Tibial artery (tissue), 4 donors: ENCODE data around the gene KRT74.

Source experiments
- DNase-seq, 2 donors: peaks; one replicate each; pipeline ENCODE4 v3.0.0-alpha.2; 2019
- H3K27ac ChIP-seq, 2 donors: fragments of 200-600 bp; sonication (generic) in 1 of 2; 1 replicate in 1 of 2; 2 replicates in 1 of 2; pipeline ENCODE4 v1.5.1; 2018 to 2019; ENCODE audit warnings: mild to moderate bottlenecking in 1 of 2
- H3K27me3 ChIP-seq, 2 donors: fragments of 200-600 bp; sonication (generic) in 1 of 2; one replicate each; pipeline versions ENCODE4 v1.5.1 to v1.6.0; 2016 to 2019
- H3K36me3 ChIP-seq, 3 donors: fragments of 200-600 bp; sonication (generic) in 2 of 3; one replicate each; pipeline ENCODE4 v1.5.1; 2016 to 2019; ENCODE audit warnings: mild to moderate bottlenecking in 2 of 3
- H3K4me1 ChIP-seq, 4 donors: fragments of 200-600 bp; sonication (generic) in 2 of 4; 1 replicate in 3 of 4; 2 replicates in 1 of 4; pipeline ENCODE4 v1.5.1; 2016 to 2019
- H3K4me3 ChIP-seq, 2 donors: fragments of 200-600 bp; sonication (generic) in 1 of 2; 1 replicate in 1 of 2; 2 replicates in 1 of 2; pipeline ENCODE4 v1.5.1; 2018 to 2019; ENCODE audit warnings: mild to moderate bottlenecking in 2 of 2
- H3K9me3 ChIP-seq, 3 donors: fragments of 200-600 bp; sonication (generic) in 1 of 3; one replicate each; pipeline ENCODE4 v1.5.1; 2016 to 2019
- CTCF ChIP-seq, 2 experiments: fragments of 200-600 bp in 1 of 2; fragments of 450-650 bp in 1 of 2; IDR thresholded peaks; one replicate each; pipeline ENCODE4 v1.5.1; 2017 to 2019; ENCODE audit warnings: antibody characterized with exemption in 2 of 2, mild to moderate bottlenecking in 1 of 2, moderate library complexity in 1 of 2
- intact Hi-C: fragments of 100-400 bp; cut with DNase I; formaldehyde crosslinking; loops from one replicate; pipeline ENCODE4 v1.15.0; 2023; ENCODE audit warnings: low total_unique reads

Gene KRT74

DNA sequence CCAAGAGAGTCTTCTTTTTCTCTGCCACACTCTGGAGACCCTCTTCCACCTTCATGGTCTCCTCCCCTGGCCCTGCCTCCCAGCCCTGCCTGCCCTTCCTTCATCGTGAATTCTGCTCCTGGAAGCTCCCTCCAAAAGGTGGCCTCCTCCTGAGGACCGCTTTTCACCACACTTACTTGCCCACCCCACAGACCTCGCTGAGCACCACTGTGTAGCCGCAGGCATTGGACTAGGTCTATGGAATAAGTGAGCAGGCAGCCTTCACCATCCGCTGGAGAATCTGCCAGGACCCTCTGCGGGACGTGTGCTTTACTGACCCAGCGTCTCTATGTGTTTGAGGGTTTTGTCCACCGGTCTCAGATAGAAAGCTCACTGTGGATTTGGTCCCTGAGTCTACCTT is 43.8 kb downstream of the KRT74 start:
- Histone ChIP-seq H3K27ac (no peak overlapping the region), H3K4me1 (no peaks in the 10 kb centered on the region), H3K9me3 (no peaks in the 10 kb centered on the region), H3K27me3 (no peaks in the 10 kb centered on the region), H3K4me3 (no peak overlapping the region), H3K36me3 (no peaks in the 10 kb centered on the region)
- intact Hi-C loops: no loop called here
- peak in 1 of 2 donors; percentile 27 for DNase-seq
- TF ChIP-seq CTCF (IDR thresholded peaks at IDR 0.05): no peak

- Histone ChIP-seq H3K27ac (no peak overlapping the region), H3K36me3 (no peaks in the 10 kb centered on the region), H3K9me3 (no peaks in the 10 kb centered on the region), H3K4me3 (no peak overlapping the region), H3K4me1 (peaks cover 0 to under 1% (median 0%) of the 10 kb centered on the region in 4 donors), H3K27me3 (no peaks in the 10 kb centered on the region)
- intact Hi-C loops: no loop called here
- no peak for DNase-seq
- no peak for TF ChIP-seq CTCF (IDR thresholded peaks at IDR 0.05)
Measured at GRCh38 chr12:52529417-52529816, 44.2 kb downstream of the KRT74 start.

- Histone ChIP-seq H3K27me3 (no peaks in the 10 kb centered on the region), H3K9me3 (no peaks in the 10 kb centered on the region), H3K4me3 (no peak overlapping the region), H3K36me3 (no peaks in the 10 kb centered on the region), H3K4me1 (peaks cover 0 to 6% (median 0%) of the 10 kb centered on the region in 4 donors), H3K27ac (no peak overlapping the region)
- intact Hi-C loops: no loop called here
- no peak for TF ChIP-seq CTCF (IDR thresholded peaks at IDR 0.05)
- DNase-seq: peak in 1 of 2 donors; percentile 48
Measured at GRCh38 chr12:52528641-52529143, 45.0 kb downstream of the KRT74 start.

DNA sequence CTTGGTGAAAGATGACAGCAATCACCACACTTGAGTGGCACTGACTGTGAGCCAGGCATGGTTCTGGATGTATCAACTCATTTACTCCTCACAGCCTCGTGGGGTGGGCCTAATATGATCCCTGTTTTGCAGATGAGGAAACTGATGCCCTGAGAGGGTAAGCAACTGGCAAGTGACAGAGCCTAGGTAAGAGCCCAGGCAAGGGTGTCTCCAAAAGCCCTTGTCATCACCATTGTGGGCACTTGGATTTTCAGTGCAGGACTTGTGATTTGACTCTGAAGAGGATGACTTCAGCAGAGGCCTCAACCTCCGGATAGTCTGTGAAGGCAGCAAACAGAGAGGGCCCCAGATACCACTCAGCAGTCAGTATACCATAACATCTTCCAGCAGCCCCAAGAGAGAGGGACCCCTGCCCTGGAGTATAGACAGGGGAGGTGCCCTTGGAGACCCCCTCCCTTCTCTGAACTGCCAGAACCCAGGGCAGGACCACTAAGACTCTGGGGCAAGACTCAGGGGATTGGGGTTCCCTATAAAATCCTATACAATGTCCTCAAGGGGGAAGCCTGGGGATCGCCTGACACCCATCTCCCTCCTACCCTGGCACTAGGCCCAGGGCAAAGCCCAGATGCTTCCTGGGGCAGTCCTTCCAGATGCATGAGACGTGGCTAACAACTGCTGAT is 46.4 kb downstream of the KRT74 start:
- Histone ChIP-seq H3K36me3 (no peaks in the 10 kb centered on the region), H3K27ac (no peak overlapping the region), H3K9me3 (no peaks in the 10 kb centered on the region), H3K27me3 (no peaks in the 10 kb centered on the region), H3K4me1 (peaks cover 0 to 13% (median 7%) of the 10 kb centered on the region in 4 donors), H3K4me3 (no peak overlapping the region)
- TF ChIP-seq CTCF (IDR thresholded peaks at IDR 0.05): no peak
- intact Hi-C loops: no loop called here
- DNase-seq: peak in 1 of 2 donors; percentile 31

- TF ChIP-seq CTCF (IDR thresholded peaks at IDR 0.05): no peak
- peak; percentile 13 to 27 for DNase-seq
- Histone ChIP-seq H3K9me3 (no peaks in the 10 kb centered on the region), H3K36me3 (no peaks in the 10 kb centered on the region), H3K27ac (no peak overlapping the region), H3K4me3 (no peak overlapping the region), H3K27me3 (no peaks in the 10 kb centered on the region), H3K4me1 (peaks cover 0 to 20% (median 12%) of the 10 kb centered on the region in 4 donors)
- intact Hi-C loops: no loop called here
Measured at GRCh38 chr12:52526511-52526951, 47.1 kb downstream of the KRT74 start.
